PC-9 (cell line): ENCODE measurements around the gene FAM163B.

Experiments used
- EZH2 ChIP-seq: fragments of 200-600 bp; sonication (generic); IDR thresholded peaks from 2 replicates; pipeline ENCODE4 v1.8.0; 2017; ENCODE audit warnings: antibody characterized with exemption, low read depth
- TF ChIP-seq, protein P1 (sequence below): fragments of 200-600 bp; sonication (generic); conservative IDR thresholded peaks from 2 replicates; pipeline ENCODE4 v1.6.1; 2017; ENCODE audit warnings: mixed run types, antibody characterized with exemption, mild to moderate bottlenecking, moderate library complexity

DNA sequence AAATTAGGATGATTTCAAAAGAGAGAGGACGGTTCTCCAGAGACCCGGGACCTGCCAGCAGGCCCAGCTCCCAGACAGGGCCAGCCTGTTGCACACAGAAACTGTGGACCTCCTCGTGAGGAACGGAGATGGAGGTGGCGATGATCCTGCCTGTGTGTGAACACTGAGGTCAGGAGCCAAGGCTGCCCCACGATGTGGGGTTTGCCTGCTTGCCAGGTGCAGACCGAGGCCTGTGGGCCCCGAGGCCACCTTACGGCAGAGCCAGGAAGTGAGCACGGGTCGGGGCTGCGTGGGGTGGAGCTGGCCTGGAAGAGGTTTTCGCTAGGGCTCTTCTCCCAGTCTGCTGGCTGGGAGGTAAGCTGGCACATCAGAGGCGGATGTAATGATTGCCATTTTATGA lies 4.3 kb downstream of the FAM163B start:
- TF ChIP-seq, protein P1, sequence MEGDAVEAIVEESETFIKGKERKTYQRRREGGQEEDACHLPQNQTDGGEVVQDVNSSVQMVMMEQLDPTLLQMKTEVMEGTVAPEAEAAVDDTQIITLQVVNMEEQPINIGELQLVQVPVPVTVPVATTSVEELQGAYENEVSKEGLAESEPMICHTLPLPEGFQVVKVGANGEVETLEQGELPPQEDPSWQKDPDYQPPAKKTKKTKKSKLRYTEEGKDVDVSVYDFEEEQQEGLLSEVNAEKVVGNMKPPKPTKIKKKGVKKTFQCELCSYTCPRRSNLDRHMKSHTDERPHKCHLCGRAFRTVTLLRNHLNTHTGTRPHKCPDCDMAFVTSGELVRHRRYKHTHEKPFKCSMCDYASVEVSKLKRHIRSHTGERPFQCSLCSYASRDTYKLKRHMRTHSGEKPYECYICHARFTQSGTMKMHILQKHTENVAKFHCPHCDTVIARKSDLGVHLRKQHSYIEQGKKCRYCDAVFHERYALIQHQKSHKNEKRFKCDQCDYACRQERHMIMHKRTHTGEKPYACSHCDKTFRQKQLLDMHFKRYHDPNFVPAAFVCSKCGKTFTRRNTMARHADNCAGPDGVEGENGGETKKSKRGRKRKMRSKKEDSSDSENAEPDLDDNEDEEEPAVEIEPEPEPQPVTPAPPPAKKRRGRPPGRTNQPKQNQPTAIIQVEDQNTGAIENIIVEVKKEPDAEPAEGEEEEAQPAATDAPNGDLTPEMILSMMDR, result no peak
- TF ChIP-seq EZH2, result no peak
